COLO668 (cell line): ENCODE measurements around the gene FAM227A.
"Not testable (repeated sequence)": the region's sequence is repeated elsewhere in the genome, so short reads cannot be mapped to it uniquely, and the experiment has no call there.

Source experiments
- DNase-seq: peaks from one replicate; lab custom pipeline; 2025; ENCODE audit not compliant: unreplicated experiment; lab: John Stamatoyannopoulos, UW

FAM227A gene

GRCh38 chr22:38674888-38675287 is 18.7 kb upstream of the FAM227A start:
- DNase-seq = no peak

- peak; percentile 57 for DNase-seq
These were observed 1.1 kb upstream of the FAM227A start for GRCh38 chr22:38657045-38657909.

- DNase-seq = peak; percentile 58
These were observed 505 bp downstream of the FAM227A start for GRCh38 chr22:38655519-38656255.

- DNase-seq = no peak
These were observed 2.5 kb downstream of the FAM227A start for GRCh38 chr22:38653741-38654140.

GRCh38 chr22:38652859-38653258 is 3.3 kb downstream of the FAM227A start:
- DNase-seq = peak; percentile 17

GRCh38 chr22:38649841-38650522 is 6.2 kb downstream of the FAM227A start:
- DNase-seq = peak; percentile 10

- no peak for DNase-seq
These were observed 10.8 kb downstream of the FAM227A start for GRCh38 chr22:38645430-38645829.

- not testable (repeated sequence) for DNase-seq
These were observed 11.9 kb downstream of the FAM227A start for GRCh38 chr22:38644245-38644644.

- no peak for DNase-seq
These were observed 14.6 kb downstream of the FAM227A start for GRCh38 chr22:38641476-38642040.

GRCh38 chr22:38638728-38639127 is 17.5 kb downstream of the FAM227A start:
- no peak for DNase-seq

GRCh38 chr22:38638216-38638615 is 18.0 kb downstream of the FAM227A start:
- DNase-seq = no peak

- DNase-seq = no peak
These were observed 23.7 kb downstream of the FAM227A start for GRCh38 chr22:38632528-38632927.

- no peak for DNase-seq
These were observed 24.5 kb downstream of the FAM227A start for GRCh38 chr22:38631724-38632123.

- peak; percentile 24 for DNase-seq
These were observed 27.1 kb downstream of the FAM227A start for GRCh38 chr22:38629108-38629507.

GRCh38 chr22:38628444-38628843 is 27.7 kb downstream of the FAM227A start:
- peak; percentile 42 for DNase-seq

GRCh38 chr22:38623351-38623750 is 32.8 kb downstream of the FAM227A start:
- DNase-seq = no peak

- no peak for DNase-seq
These were observed 37.5 kb downstream of the FAM227A start for GRCh38 chr22:38618682-38619081.

- DNase-seq = no peak
These were observed 37.9 kb downstream of the FAM227A start for GRCh38 chr22:38618258-38618657.

GRCh38 chr22:38615064-38615405 is 41.2 kb downstream of the FAM227A start:
- not testable (repeated sequence) for DNase-seq

- DNase-seq = no peak
These were observed 41.7 kb downstream of the FAM227A start for GRCh38 chr22:38614332-38615063.

GRCh38 chr22:38613588-38613987 is 42.6 kb downstream of the FAM227A start:
- no peak for DNase-seq
